ENCODE data around the gene CYP8B1. TPM values are rescaled to one million over a fixed set of nuclear protein-coding genes. Genes with fewer than 3 reads are reported as not detected.

The CYP8B1 gene
- total RNA-seq, 1 experiment from 2014 or later, result not detected

DNA sequence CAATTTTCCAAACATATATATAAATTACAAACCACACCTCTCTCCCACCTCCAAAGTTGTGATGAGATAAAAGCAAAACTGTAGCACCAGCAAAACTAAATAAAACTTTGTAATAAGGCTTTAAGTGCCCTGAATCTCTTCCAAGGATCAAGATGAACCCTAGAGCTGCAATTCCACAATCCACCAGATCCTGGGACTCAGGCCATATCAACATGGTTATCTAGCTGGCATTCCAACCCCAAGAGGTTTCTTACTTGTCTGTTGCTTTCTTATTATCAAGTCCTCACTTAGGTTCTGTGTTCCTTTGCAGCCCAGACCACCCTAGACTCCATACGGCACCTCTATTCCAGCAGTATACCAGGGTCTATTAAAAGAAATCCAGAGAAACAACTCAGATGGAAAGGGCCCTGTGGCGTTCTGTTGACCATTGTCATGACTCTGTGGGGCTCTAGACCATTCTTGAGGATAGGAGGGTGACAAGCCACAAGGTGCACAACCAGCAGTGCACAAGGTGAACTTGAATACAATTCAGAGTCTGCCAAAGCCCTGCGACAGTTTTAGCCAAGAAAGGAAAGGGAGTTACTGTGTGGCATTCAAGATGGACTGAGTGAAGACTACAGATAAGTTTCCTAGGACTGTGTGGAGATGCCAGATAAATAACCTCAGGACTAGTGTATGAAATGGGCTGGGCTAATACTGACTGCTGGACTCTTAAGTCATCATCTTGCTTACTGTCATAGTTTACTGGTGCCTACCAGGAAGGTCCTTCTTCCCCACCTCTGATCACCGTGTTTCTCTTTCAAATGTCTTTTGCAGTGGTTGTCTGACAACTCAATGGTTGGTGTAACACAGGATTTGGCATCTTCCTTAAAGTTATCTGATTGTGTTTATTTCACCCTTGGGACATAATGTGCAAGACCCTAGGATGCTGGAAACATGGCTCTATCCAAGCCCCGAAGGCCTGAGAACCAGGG lies 39.2 kb downstream of the CYP8B1 start:
- ChIA-PET CTCF (no interaction called here), POLR2A (ENCODE audit: unreplicated experiment) (interaction anchor here (0.6 kb wide), 1 partner anchor 53 kb away, joined by 4 read pairs; no protein-coding TSS in a partner anchor)
- DNase-seq, result no peak
- no TSS peak for BruUV-seq (replicated peaks)
- H3F3A ChIP-seq (ENCODE audit: insufficient read depth, low read depth), result no peaks in the 10 kb centered on the region; the same call in 1 of the 2 replicates
- H3K4me1 ChIP-seq (replicated peaks; ENCODE audit: insufficient read depth), result peaks cover 6% of the 10 kb centered on the region; the same call in 1 of the 2 replicates
- H3K27ac ChIP-seq, result no peak overlapping the region
- peaks cover 7% of the 10 kb centered on the region for H3K79me2 ChIP-seq (ENCODE audit: low read depth)
- TF ChIP-seq EZH2 (IDR thresholded peaks at IDR 0.05; ENCODE audit: low read depth), result no peak
- TF ChIP-seq, protein P1, sequence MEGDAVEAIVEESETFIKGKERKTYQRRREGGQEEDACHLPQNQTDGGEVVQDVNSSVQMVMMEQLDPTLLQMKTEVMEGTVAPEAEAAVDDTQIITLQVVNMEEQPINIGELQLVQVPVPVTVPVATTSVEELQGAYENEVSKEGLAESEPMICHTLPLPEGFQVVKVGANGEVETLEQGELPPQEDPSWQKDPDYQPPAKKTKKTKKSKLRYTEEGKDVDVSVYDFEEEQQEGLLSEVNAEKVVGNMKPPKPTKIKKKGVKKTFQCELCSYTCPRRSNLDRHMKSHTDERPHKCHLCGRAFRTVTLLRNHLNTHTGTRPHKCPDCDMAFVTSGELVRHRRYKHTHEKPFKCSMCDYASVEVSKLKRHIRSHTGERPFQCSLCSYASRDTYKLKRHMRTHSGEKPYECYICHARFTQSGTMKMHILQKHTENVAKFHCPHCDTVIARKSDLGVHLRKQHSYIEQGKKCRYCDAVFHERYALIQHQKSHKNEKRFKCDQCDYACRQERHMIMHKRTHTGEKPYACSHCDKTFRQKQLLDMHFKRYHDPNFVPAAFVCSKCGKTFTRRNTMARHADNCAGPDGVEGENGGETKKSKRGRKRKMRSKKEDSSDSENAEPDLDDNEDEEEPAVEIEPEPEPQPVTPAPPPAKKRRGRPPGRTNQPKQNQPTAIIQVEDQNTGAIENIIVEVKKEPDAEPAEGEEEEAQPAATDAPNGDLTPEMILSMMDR (conservative IDR thresholded peaks at IDR 0.05), result no peak
- H3K4me2 ChIP-seq, result no peak overlapping the region
- no peaks in the 10 kb centered on the region for H4K20me1 ChIP-seq (ENCODE audit: insufficient read depth)
- no peaks in the 10 kb centered on the region for H3K36me3 ChIP-seq (ENCODE audit: low read depth)
- no peak overlapping the region for H3K4me3 ChIP-seq
- H3K9me2 ChIP-seq (ENCODE audit: insufficient read depth), result no peaks in the 10 kb centered on the region
- H3K27me3 ChIP-seq (ENCODE audit: insufficient read depth, low read depth), result no peaks in the 10 kb centered on the region
- no peaks in the 10 kb centered on the region for H3K9me3 ChIP-seq (ENCODE audit: insufficient read depth, low read depth)
- H2AFZ ChIP-seq, result no peak overlapping the region
- intact Hi-C loops (cut with micrococcal nuclease; ENCODE audit: unreplicated experiment), result loop anchor here (5.0 kb wide), 1 partner anchor 609 kb away; no protein-coding TSS in a partner anchor

DNA sequence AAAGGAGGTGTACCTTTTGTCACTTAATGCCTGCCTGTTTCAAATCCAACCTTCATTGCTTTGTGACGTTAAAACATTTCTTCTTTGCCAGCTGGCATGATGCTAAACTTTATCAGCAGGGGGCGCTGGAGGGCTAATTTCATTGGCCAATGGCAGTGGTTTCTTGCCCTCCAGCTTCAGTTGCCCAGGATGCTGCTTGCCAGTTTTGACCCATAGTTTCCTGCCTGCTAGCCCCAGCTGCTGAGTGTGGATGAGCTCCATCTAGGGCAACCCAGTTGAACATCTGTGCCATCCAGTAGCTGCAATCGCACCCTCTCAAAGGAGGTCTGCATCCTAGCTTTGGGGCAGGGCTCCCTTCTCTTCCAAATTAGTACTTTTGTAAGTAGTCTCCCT lies 44.4 kb downstream of the CYP8B1 start:
- intact Hi-C loops (cut with micrococcal nuclease; ENCODE audit: unreplicated experiment), result loop anchor here (2.0 to 5.0 kb wide), 2 partner anchors 51 to 387 kb away; no protein-coding TSS in a partner anchor
- no peak for TF ChIP-seq EZH2 (IDR thresholded peaks at IDR 0.05; ENCODE audit: low read depth)
- TF ChIP-seq, protein P1 (conservative IDR thresholded peaks at IDR 0.05), result peak; percentile 74
- Histone ChIP-seq H3K4me1 (replicated peaks; ENCODE audit: insufficient read depth) (peaks cover 58% of the 10 kb centered on the region), H3K79me2 (ENCODE audit: low read depth) (peaks cover 49% of the 10 kb centered on the region), H3K36me3 (ENCODE audit: low read depth) (no peaks in the 10 kb centered on the region), H3K27ac (no peak overlapping the region), H4K20me1 (ENCODE audit: insufficient read depth) (no peaks in the 10 kb centered on the region), H3F3A (ENCODE audit: insufficient read depth, low read depth) (peaks cover 33% of the 10 kb centered on the region; the same call in 1 of the 2 replicates), H3K4me2 (no peak overlapping the region), H3K4me3 (no peak overlapping the region), H2AFZ (no peak overlapping the region), H3K9me3 (ENCODE audit: insufficient read depth, low read depth) (no peaks in the 10 kb centered on the region), H3K27me3 (ENCODE audit: insufficient read depth, low read depth) (no peaks in the 10 kb centered on the region), H3K9me2 (ENCODE audit: insufficient read depth) (no peaks in the 10 kb centered on the region)
- ChIA-PET POLR2A (ENCODE audit: unreplicated experiment) (no interaction called here), CTCF (interaction anchor here (0.6 to 1.3 kb wide), 5 partner anchors 8 to 936 kb away, joined by 3 to 6 read pairs (median 4); no protein-coding TSS in a partner anchor)
- DNase-seq, result peak in 1 of 2 experiments; percentile 46
- BruUV-seq (replicated peaks), result no TSS peak

DNA sequence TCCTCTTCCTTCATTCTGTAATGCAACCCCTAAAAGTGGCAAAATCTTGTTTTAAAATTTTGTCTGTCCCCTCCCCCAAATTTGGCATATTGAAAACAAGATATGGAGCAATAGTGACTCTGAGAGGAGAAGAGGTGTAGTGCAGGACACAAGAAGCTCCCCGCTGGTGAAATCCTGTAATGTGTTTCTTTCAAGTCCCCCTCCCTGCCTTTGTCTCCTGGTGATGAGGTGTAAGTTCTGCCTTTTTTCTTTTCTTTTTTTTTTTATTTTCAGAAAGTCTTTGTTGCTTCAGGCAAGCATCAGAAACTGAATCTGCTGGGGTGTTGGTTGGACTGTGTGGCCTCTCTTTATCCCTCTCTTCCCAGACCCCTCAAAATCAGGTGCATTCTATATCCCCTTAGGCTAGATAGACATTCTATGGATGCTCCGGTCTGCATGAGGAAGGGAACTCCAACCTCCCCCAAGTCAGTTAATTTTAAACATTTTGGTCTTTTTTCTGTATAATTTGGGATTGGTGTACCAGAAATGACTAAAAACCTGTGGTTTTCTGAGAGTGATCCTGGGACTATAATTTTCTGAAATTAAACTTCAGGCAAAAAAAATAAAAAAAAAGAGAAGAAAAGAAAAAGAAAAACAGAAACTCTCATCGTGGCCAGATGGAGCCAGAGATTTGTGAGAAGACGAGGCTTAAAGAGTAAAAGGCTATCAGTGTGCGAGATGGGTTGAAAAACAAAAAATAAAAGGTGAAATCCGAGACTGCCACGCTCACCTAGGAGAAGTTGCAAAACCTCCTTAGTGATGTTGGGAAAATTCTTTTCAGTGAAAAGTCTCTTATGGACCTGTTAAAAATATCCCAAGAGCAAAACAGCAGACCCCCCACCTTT lies 45.0 kb downstream of the CYP8B1 start:
- DNase-seq, result peak in 1 of 2 experiments; percentile 66
- ChIA-PET CTCF (interaction anchor here (0.6 to 1.3 kb wide), 9 partner anchors 9 to 936 kb away, joined by 3 to 6 read pairs (median 4); no protein-coding TSS in a partner anchor), POLR2A (ENCODE audit: unreplicated experiment) (no interaction called here)
- H3K9me3 ChIP-seq (ENCODE audit: insufficient read depth, low read depth), result no peaks in the 10 kb centered on the region
- no peak overlapping the region for H3K4me2 ChIP-seq
- H3K4me1 ChIP-seq (replicated peaks; ENCODE audit: insufficient read depth), result peaks cover 64% of the 10 kb centered on the region
- no peaks in the 10 kb centered on the region for H3K36me3 ChIP-seq (ENCODE audit: low read depth)
- H3K27me3 ChIP-seq (ENCODE audit: insufficient read depth, low read depth), result no peaks in the 10 kb centered on the region
- peaks cover 33% of the 10 kb centered on the region; the same call in 1 of the 2 replicates for H3F3A ChIP-seq (ENCODE audit: insufficient read depth, low read depth)
- H3K27ac ChIP-seq, result peak overlapping the region; percentile 90; the same call in 1 of the 2 replicates
- no peak for TF ChIP-seq EZH2 (IDR thresholded peaks at IDR 0.05; ENCODE audit: low read depth)
- TF ChIP-seq, protein P1 (conservative IDR thresholded peaks at IDR 0.05), result peak; percentile 58
- no TSS peak for BruUV-seq (replicated peaks)
- H3K79me2 ChIP-seq (ENCODE audit: low read depth), result peaks cover 55% of the 10 kb centered on the region
- H2AFZ ChIP-seq, result no peak overlapping the region
- H4K20me1 ChIP-seq (ENCODE audit: insufficient read depth), result no peaks in the 10 kb centered on the region
- H3K9me2 ChIP-seq (ENCODE audit: insufficient read depth), result no peaks in the 10 kb centered on the region
- no peak overlapping the region for H3K4me3 ChIP-seq
- intact Hi-C loops (cut with micrococcal nuclease; ENCODE audit: unreplicated experiment), result loop anchor here (2.0 to 5.0 kb wide), 2 partner anchors 52 to 386 kb away; no protein-coding TSS in a partner anchor

All from PC-9 (cell line).